C4-2B (cell line): ENCODE results near the gene LRRC4C.

ENCODE experiments used
- H3K27ac ChIP-seq: fragments of 450-650 bp; 2 replicates; pipeline ENCODE4 v1.5.1; 2017
- ZFX ChIP-seq: fragments of 450-650 bp; IDR thresholded peaks from 2 replicates; pipeline ENCODE4 v1.6.1; 2017
- TF ChIP-seq, protein P1 (sequence below): fragments of 450-650 bp; conservative IDR thresholded peaks from 2 replicates; pipeline ENCODE4 v1.5.1; 2017; ENCODE audit warnings: mild to moderate bottlenecking

The LRRC4C gene

DNA sequence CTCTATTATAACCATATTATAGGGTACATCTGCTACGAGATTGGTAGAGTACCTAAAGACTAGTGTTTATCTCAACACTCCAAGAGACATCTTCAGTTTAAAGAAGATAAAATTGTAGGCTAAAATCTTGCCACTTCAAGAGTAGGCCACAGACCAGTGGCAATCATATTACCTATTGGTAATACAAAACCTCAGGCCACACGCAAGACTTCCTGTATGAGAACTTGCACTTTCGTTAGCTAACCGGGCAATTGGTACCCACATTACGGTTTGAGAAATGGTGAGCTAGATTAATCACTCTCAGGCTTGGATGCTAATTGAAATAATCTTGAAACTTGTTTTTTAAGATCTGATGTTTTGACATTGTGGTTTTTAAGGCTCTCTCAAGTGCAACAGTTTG is 772.7 kb downstream of the LRRC4C start:
- H3K27ac ChIP-seq, result no peak overlapping the region
- no peak for TF ChIP-seq ZFX
- TF ChIP-seq, protein P1, sequence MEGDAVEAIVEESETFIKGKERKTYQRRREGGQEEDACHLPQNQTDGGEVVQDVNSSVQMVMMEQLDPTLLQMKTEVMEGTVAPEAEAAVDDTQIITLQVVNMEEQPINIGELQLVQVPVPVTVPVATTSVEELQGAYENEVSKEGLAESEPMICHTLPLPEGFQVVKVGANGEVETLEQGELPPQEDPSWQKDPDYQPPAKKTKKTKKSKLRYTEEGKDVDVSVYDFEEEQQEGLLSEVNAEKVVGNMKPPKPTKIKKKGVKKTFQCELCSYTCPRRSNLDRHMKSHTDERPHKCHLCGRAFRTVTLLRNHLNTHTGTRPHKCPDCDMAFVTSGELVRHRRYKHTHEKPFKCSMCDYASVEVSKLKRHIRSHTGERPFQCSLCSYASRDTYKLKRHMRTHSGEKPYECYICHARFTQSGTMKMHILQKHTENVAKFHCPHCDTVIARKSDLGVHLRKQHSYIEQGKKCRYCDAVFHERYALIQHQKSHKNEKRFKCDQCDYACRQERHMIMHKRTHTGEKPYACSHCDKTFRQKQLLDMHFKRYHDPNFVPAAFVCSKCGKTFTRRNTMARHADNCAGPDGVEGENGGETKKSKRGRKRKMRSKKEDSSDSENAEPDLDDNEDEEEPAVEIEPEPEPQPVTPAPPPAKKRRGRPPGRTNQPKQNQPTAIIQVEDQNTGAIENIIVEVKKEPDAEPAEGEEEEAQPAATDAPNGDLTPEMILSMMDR, result no peak

DNA sequence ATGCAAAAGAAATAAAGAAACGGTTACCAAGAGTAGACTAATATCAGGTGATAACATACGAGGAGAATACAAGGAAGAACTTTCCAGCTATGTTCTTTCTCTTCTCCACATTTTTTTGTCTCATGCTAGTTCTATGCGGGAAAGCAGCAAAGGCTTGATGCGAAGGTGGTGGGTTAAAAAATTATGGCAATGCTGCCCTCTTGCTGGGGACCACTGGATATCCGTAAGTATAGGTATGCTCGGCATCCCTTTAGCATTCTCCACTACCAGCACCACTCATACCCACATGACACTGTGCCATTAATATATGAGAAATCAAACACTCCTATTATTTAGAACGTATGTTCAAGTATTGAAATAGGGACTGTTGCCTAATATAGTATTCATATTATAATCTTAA is 776.4 kb downstream of the LRRC4C start:
- no peak overlapping the region for H3K27ac ChIP-seq
- no peak for TF ChIP-seq ZFX
- TF ChIP-seq, protein P1, result no peak

DNA sequence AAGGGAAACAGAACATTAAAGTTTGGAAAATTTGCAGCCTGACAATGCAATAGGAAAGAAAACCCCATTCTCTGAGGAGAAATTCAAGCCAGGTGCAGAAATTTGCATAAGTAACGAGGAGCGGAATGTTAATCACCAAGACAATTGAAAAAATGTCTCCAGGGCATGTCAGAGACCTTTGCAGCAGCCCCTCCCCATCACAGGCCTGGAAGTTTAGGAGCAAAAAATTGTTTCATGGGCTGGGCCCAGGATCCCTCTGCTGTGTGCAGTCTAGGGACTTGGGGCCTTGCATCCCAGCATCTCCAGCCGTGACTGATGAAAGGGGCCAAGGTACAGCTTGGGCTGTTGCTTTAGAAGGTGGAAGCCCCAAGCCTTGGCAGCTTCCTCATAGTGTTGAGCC is 780.2 kb downstream of the LRRC4C start:
- H3K27ac ChIP-seq, result no peak overlapping the region
- no peak for TF ChIP-seq ZFX
- TF ChIP-seq, protein P1, result no peak

DNA sequence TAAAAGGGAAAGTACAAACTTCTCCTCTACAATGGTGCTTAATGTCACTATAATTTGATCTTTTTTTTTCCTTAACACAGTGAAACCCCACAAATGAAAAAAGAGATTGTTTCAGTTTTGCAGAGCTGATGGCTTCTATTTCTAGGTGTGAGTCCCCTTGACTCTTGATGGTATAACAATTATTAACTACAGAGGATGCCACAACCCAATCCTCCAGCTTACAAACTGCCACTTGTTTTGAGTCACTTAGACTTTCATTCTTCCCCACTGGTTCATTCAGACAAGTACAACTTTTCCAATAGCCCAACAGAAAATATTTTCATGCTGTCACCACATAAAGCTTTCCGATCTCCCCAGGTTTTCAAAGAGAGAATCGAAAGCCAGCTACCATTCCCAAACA is 812.2 kb downstream of the LRRC4C start:
- H3K27ac ChIP-seq, result no peak overlapping the region
- no peak for TF ChIP-seq ZFX
- TF ChIP-seq, protein P1, result no peak

DNA sequence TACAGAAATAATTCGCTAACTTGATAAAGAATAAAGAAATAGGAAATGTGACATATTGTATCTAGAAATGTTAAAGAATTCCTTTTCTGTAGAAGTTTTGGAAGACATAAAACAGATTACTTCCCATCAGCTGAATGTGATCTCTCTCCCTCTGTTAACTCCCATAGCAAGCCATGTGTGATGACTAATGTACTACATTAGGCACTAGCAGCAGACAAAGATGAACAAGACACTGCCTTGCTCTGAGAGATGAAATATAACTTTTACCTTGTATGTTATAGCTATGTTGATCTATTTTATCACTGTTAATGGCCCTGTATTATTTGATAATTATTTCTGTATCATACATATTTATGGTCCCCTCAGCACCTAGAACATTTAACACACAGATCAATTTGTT is 817.2 kb downstream of the LRRC4C start:
- TF ChIP-seq ZFX, result no peak
- TF ChIP-seq, protein P1, result no peak
- no peak overlapping the region for H3K27ac ChIP-seq

DNA sequence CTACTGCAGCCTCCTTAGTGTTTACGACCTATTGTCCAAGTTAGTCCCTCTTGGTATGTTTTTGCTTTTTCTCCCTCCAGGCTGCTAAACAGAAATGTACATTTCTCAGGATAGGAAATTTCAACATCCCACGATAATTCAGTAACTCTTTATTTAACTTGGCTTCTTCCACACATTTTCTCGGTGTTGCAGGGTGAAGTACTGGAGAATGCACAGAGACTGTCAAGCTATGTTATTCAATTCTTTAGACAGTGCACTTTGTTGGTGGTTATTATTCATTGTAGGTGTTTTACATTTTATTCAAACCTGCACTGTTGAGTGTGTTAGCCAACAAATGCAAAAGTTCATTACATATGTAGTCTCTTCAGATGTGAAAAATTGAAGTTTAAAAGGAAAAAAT is 839.8 kb downstream of the LRRC4C start:
- TF ChIP-seq ZFX, result no peak
- TF ChIP-seq, protein P1, result no peak
- H3K27ac ChIP-seq, result no peak overlapping the region

DNA sequence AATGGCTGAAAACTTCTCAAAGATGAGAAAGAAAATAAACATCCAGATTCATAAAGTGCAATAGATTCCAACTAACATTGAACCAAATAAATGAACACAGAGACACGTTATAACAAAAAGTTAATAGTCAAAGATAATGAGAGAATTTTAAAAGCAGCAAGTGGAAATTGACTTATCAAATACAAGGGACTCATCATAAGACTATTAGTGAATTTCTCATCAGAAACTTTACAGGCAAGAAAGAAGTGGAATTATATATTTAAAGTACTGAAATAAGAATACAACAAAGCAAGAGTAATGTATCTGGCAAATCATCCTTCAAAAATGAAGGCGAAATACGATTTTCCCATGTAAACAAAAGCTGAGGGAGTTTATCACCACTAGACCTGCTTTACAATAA is 852.7 kb downstream of the LRRC4C start:
- H3K27ac ChIP-seq, result no peak overlapping the region
- TF ChIP-seq ZFX, result no peak
- TF ChIP-seq, protein P1, result no peak
